ENCODE results near the gene FGF18. TPM values are rescaled to one million over a fixed set of nuclear protein-coding genes. Genes with fewer than 3 reads are reported as not detected.

The FGF18 gene
- total and polyA plus RNA-seq, 10 of the 15 experiments (the other 5 are each of a cell fraction or from before 2014, with no cell fraction given) = 0.03 to 0.10 (median 0.06) TPM; not detected in 5

DNA sequence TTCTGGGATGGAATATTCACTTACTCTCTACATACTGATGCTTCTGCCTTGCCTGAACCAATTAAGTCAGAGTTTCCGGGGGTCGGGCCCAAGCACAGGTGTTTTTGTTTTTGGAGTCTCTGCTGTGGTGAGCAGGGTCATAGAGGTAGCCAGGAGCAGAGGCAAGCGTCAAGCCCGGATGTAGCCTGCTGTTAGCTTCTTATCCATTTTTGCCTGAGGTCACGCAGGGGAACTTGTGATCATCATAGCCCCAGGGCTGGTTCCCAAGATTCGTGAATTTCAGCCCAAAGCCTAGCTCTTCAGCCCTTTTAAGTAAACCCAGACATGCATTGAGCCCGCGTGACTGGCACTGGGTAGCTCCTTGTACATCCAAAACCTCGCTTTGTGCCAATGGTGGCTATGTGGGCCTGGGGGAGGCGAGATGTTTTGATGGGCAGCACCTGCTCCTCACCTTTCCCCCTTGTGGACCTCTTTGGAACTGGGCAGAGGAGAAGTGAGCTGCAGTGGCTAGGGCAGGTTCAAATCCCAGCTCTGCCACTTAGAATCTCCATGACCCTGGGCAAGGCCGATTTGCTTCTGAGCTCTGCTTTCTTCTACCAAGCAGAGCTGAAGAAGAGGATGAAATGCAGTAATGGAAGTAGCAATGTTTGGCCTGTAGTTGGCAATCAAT, 33.7 kb downstream of the FGF18 start:
- no peaks in the 10 kb centered on the region for H4K20me1 ChIP-seq (ENCODE audit: control insufficient read depth, insufficient read depth)
- intact Hi-C loops (cut with micrococcal nuclease; ENCODE audit: unreplicated experiment) (no loop called here), in situ Hi-C loops (cut with MboI) (no loop called here)
- BruUV-seq (replicated peaks) = no TSS peak
- ATAC-seq (no peak), DNase-seq (ENCODE audit: low read depth, low spot score) (no peak), FAIRE-seq (no peak)
- H3K79me2 ChIP-seq (ENCODE audit: control insufficient read depth, insufficient read depth, low read length) = no peaks in the 10 kb centered on the region
- ChIA-PET RAD21 (ENCODE audit: unreplicated experiment) (no interaction called here), SMC1A (ENCODE audit: uncharacterized antibody, unreplicated experiment) (no interaction called here), CTCF (interaction anchor here (0.7 kb wide), 1 partner anchor 31 kb away, joined by 3 read pairs; no protein-coding TSS in a partner anchor), POLR2A (no interaction called here)
- H3K27me3 ChIP-seq (replicated peaks in 1 of 2; ENCODE audit: control insufficient read depth in 2 of 2, insufficient read depth in 2 of 2, low read length in 1 of 2) = no peaks in the 10 kb centered on the region; a peak in 3 of 4 replicates
- 55% methylated on average over 10 of the region's 11 CpGs for WGBS (ENCODE audit: insufficient coverage, insufficient replicate concordance, low lambda C conversion rate, missing lambda C conversion rate)
- H3K9ac ChIP-seq (ENCODE audit: control insufficient read depth, insufficient read depth, low read length) = no peak overlapping the region
- H3K4me1 ChIP-seq (ENCODE audit: control insufficient read depth, insufficient read depth, low read length) = no peaks in the 10 kb centered on the region
- no peaks in the 10 kb centered on the region for H3K36me3 ChIP-seq (ENCODE audit: control insufficient read depth in 2 of 2, insufficient read depth in 2 of 2, low read length in 1 of 2)
- H3K4me3 ChIP-seq = no peak overlapping the region
- no peak overlapping the region for H2AFZ ChIP-seq (ENCODE audit: control insufficient read depth, low read depth, low read length)
- H3K27ac ChIP-seq (ENCODE audit: control insufficient read depth, insufficient read depth) = no peak overlapping the region
- H3K4me2 ChIP-seq (ENCODE audit: control insufficient read depth, insufficient read depth) = no peak overlapping the region
- TF ChIP-seq JUNB (IDR thresholded peaks at IDR 0.05) (no peak), SP1 (IDR thresholded peaks at IDR 0.05; ENCODE audit: low read depth, low read length) (no peak), POU2F2 (IDR thresholded peaks at IDR 0.05; ENCODE audit: borderline replicate concordance, low read depth, low read length) (no peak), RBBP5 (conservative IDR thresholded peaks at IDR 0.05) (no peak), NBN (IDR thresholded peaks at IDR 0.05) (no peak), NFYB (IDR thresholded peaks at IDR 0.05; ENCODE audit: insufficient read depth, low read depth, low read length) (no peak), DPF2 (IDR thresholded peaks at IDR 0.05) (no peak), HDAC6 (IDR thresholded peaks at IDR 0.05; ENCODE audit: unreplicated experiment) (no peak), STAT3 (IDR thresholded peaks at IDR 0.05; ENCODE audit: low read depth, low read length) (no peak), SUZ12 (IDR thresholded peaks at IDR 0.05; ENCODE audit: unreplicated experiment) (no peak), ASH2L (IDR thresholded peaks at IDR 0.05; ENCODE audit: borderline replicate concordance, low read depth) (no peak)
- TF ChIP-seq, protein P1, sequence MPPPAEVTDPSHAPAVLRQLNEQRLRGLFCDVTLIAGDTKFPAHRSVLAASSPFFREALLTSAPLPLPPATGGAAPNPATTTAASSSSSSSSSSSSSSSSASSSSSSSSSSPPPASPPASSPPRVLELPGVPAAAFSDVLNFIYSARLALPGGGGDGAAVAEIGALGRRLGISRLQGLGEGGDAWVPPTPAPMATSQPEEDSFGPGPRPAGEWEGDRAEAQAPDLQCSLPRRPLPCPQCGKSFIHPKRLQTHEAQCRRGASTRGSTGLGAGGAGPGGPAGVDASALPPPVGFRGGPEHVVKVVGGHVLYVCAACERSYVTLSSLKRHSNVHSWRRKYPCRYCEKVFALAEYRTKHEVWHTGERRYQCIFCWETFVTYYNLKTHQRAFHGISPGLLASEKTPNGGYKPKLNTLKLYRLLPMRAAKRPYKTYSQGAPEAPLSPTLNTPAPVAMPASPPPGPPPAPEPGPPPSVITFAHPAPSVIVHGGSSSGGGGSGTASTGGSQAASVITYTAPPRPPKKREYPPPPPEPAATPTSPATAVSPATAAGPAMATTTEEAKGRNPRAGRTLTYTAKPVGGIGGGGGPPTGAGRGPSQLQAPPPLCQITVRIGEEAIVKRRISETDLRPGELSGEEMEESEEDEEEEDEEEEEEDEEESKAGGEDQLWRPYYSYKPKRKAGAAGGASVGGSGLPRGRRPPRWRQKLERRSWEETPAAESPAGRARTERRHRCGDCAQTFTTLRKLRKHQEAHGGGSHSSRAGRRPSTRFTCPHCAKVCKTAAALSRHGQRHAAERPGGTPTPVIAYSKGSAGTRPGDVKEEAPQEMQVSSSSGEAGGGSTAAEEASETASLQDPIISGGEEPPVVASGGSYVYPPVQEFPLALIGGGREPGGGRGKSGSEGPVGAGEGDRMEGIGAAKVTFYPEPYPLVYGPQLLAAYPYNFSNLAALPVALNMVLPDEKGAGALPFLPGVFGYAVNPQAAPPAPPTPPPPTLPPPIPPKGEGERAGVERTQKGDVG (CRISPR knock-in tag; IDR thresholded peaks at IDR 0.05) = no peak
- TF ChIP-seq, protein P2, sequence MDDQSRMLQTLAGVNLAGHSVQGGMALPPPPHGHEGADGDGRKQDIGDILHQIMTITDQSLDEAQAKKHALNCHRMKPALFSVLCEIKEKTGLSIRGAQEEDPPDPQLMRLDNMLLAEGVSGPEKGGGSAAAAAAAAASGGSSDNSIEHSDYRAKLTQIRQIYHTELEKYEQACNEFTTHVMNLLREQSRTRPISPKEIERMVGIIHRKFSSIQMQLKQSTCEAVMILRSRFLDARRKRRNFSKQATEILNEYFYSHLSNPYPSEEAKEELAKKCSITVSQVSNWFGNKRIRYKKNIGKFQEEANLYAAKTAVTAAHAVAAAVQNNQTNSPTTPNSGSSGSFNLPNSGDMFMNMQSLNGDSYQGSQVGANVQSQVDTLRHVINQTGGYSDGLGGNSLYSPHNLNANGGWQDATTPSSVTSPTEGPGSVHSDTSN (IDR thresholded peaks at IDR 0.05; ENCODE audit: insufficient replicate concordance, low read depth, low read length) = no peak
- TF ChIP-seq, protein P3, sequence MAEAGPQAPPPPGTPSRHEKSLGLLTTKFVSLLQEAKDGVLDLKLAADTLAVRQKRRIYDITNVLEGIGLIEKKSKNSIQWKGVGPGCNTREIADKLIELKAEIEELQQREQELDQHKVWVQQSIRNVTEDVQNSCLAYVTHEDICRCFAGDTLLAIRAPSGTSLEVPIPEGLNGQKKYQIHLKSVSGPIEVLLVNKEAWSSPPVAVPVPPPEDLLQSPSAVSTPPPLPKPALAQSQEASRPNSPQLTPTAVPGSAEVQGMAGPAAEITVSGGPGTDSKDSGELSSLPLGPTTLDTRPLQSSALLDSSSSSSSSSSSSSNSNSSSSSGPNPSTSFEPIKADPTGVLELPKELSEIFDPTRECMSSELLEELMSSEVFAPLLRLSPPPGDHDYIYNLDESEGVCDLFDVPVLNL (IDR thresholded peaks at IDR 0.05; ENCODE audit: low read depth, low read length) = no peak
- no peaks in the 10 kb centered on the region for H3K9me3 ChIP-seq (replicated peaks; ENCODE audit: control insufficient read depth, insufficient read depth, low read length)
